ENCODE measurements around the gene PNMA1. TPM values are rescaled to one million over a fixed set of nuclear protein-coding genes. Genes with fewer than 3 reads are reported as not detected.

Gene PNMA1
- total and polyA plus RNA-seq, 7 donors, result 11.4 to 63.1 (median 33.5) TPM

DNA sequence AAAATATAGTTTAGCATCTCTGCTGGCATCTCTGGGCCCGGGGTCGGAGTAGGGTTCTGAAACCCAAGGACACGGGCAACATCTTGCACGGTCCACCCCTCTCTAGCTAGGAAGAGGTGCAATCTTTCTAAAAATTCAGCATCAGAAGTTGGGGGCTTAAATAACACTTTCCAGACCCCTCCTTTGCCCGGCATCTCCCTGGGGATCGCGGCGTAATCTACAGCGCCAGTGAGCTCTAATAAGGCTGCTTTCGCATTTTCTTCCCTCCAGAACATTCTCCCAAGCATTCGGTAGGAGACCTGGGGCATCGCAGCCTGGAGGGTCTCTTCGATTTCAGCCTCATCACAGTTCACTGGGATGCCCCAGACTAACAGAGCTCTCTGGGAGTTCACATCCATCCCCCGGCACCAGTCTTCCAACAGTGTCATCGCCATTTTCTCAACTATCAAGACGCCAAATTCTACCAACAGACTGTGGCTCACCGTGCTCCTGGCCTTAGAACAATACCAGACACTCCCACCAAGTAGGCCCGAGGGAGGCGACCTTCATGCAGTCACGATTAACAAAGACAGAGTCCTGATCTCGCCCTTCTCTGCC, 880 bp downstream of the PNMA1 start:
- Histone ChIP-seq H3K27me3 (no peaks in the 10 kb centered on the region), H3K36me3 (peaks cover 0 to 11% (median 0%) of the 10 kb centered on the region in 4 donors), H3K27ac (peak overlapping the region; percentile 90 to 99 (median 95)), H3K4me1 (peaks cover 0 to 55% (median 43%) of the 10 kb centered on the region in 4 donors), H3K9me3 (no peaks in the 10 kb centered on the region), H3K4me3 (peak overlapping the region; percentile 66 to 94 (median 80))
- DNase-seq, result no peak
- no peak for TF ChIP-seq EP300 (IDR thresholded peaks at IDR 0.05)
- TF ChIP-seq, protein P1, sequence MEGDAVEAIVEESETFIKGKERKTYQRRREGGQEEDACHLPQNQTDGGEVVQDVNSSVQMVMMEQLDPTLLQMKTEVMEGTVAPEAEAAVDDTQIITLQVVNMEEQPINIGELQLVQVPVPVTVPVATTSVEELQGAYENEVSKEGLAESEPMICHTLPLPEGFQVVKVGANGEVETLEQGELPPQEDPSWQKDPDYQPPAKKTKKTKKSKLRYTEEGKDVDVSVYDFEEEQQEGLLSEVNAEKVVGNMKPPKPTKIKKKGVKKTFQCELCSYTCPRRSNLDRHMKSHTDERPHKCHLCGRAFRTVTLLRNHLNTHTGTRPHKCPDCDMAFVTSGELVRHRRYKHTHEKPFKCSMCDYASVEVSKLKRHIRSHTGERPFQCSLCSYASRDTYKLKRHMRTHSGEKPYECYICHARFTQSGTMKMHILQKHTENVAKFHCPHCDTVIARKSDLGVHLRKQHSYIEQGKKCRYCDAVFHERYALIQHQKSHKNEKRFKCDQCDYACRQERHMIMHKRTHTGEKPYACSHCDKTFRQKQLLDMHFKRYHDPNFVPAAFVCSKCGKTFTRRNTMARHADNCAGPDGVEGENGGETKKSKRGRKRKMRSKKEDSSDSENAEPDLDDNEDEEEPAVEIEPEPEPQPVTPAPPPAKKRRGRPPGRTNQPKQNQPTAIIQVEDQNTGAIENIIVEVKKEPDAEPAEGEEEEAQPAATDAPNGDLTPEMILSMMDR (IDR thresholded peaks at IDR 0.05), result no peak
- no peak for TF ChIP-seq POLR2AphosphoS5 (IDR thresholded peaks at IDR 0.05)
- no peak for TF ChIP-seq POLR2A (IDR thresholded peaks at IDR 0.05)
- intact Hi-C loops (cut with DNase I), result loop anchor here (5.0 kb wide), 2 partner anchors 71 to 174 kb away; partner anchors contain the start of genes DNAL1 and ZNF410
- WGBS, 2 donors, result 12 to 47% methylated on average over 21 of the region's 21 CpGs

DNA sequence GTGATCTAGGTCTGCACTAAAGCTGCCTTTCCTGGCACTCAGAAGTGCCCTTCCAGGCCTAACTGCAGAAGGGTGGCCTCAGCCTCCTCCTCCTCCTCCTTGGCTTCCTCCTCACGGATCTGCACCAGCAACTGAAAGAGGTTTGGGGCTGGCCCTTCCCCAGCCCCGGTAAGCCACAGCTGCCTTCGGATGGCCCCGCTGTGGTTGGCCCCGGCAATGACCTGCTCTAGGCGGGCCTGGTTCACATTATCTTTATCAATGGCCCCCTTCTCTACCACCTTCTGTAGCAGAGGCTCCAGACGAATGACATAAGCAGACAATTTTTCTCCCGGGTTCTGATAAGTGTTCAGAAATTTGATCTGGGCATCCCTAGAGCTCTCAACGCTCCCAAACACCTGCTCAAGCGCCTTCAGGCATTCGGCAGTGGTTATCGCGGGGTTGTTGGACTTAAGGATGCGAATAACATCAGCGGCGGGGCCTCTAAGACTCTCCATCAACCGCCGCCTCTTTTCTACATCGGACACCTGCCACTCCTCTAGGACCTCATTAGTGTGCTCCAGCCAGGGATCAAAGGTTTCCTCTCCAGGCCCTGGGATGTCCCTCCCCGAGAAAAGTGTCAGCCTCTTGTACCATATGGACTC, 1.5 kb downstream of the PNMA1 start:
- TF ChIP-seq POLR2AphosphoS5 (IDR thresholded peaks at IDR 0.05) (no peak), POLR2A (IDR thresholded peaks at IDR 0.05) (no peak), EP300 (IDR thresholded peaks at IDR 0.05) (no peak)
- TF ChIP-seq, protein P1 (IDR thresholded peaks at IDR 0.05), result no peak
- WGBS, 2 donors, result 25 to 70% methylated on average over 20 of the region's 20 CpGs

DNA sequence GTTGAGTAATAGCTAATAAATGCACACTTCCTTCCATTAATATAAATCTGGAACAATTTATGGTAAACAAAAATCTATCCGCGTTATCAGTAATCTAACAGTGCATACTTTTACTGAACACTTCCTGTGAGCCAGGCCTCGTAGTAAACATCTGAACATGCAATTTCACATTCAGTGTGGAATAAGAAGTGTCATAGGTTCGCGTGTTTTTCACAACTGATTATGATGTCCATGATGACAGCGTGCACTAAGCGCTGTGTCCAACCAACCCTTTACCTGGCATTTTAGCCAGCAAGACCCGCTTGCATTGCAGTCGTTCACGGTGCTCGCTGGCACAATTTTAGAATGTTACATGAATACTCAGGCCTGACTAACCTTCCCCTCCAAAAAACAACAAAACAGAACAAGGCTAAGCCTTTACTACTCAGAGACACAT, 2.1 kb downstream of the PNMA1 start:
- H3K27me3 ChIP-seq, result no peaks in the 10 kb centered on the region
- no peak for DNase-seq
- H3K27ac ChIP-seq, result peak overlapping the region; percentile 90 to 99 (median 95)
- intact Hi-C loops (cut with DNase I), result loop anchor here (5.0 kb wide), 2 partner anchors 70 to 175 kb away; partner anchors contain the start of genes DNAL1 and ZNF410
- peaks cover 0 to 43% (median 30%) of the 10 kb centered on the region in 4 donors for H3K4me1 ChIP-seq
- WGBS, 2 donors, result 30 to 71% methylated on average over 11 of the region's 11 CpGs
- peak overlapping the region; percentile 66 to 94 (median 80) for H3K4me3 ChIP-seq
- H3K36me3 ChIP-seq, result peaks cover 0 to 11% (median 0%) of the 10 kb centered on the region in 4 donors
- no peaks in the 10 kb centered on the region for H3K9me3 ChIP-seq
- TF ChIP-seq POLR2A (IDR thresholded peaks at IDR 0.05), result no peak
- TF ChIP-seq POLR2AphosphoS5 (IDR thresholded peaks at IDR 0.05), result no peak
- TF ChIP-seq EP300 (IDR thresholded peaks at IDR 0.05), result no peak
- TF ChIP-seq, protein P1 (IDR thresholded peaks at IDR 0.05), result no peak

More for the DNA sequence above, 1.5 kb downstream of the PNMA1 start:
- no peaks in the 10 kb centered on the region for H3K27me3 ChIP-seq
- H3K4me3 ChIP-seq, result peak overlapping the region; percentile 66 to 94 (median 80)
- peaks cover 0 to 49% (median 36%) of the 10 kb centered on the region in 4 donors for H3K4me1 ChIP-seq
- DNase-seq, result no peak
- no peaks in the 10 kb centered on the region for H3K9me3 ChIP-seq
- peaks cover 0 to 11% (median 0%) of the 10 kb centered on the region in 4 donors for H3K36me3 ChIP-seq
- intact Hi-C loops (cut with DNase I), result loop anchor here (5.0 kb wide), 2 partner anchors 70 to 175 kb away; partner anchors contain the start of genes DNAL1 and ZNF410
- peak overlapping the region; percentile 90 to 99 (median 95) for H3K27ac ChIP-seq

GRCh38 chr14:73710737-73711136, 3.4 kb downstream of the PNMA1 start:
- Histone ChIP-seq H3K27ac (peak overlapping the region in 1 of 4 donors; percentile 96), H3K4me3 (no peak overlapping the region), H3K36me3 (peaks cover 0 to 6% (median 0%) of the 10 kb centered on the region in 4 donors), H3K4me1 (peaks cover 0 to 35% (median 22%) of the 10 kb centered on the region in 4 donors), H3K9me3 (no peaks in the 10 kb centered on the region), H3K27me3 (no peaks in the 10 kb centered on the region)
- WGBS, 2 donors, result 87 to 97% methylated on average over 5 of the region's 5 CpGs
- intact Hi-C loops (cut with DNase I), result loop anchor here (5.0 kb wide), 2 partner anchors 68 to 177 kb away; partner anchors contain the start of genes DNAL1 and ZNF410
- no peak for DNase-seq
- no peak for TF ChIP-seq POLR2AphosphoS5 (IDR thresholded peaks at IDR 0.05)
- TF ChIP-seq, protein P1 (IDR thresholded peaks at IDR 0.05), result no peak
- no peak for TF ChIP-seq POLR2A (IDR thresholded peaks at IDR 0.05)
- TF ChIP-seq EP300 (IDR thresholded peaks at IDR 0.05), result no peak
